ENCODE data around the gene C14orf180.

Gene C14orf180

DNA sequence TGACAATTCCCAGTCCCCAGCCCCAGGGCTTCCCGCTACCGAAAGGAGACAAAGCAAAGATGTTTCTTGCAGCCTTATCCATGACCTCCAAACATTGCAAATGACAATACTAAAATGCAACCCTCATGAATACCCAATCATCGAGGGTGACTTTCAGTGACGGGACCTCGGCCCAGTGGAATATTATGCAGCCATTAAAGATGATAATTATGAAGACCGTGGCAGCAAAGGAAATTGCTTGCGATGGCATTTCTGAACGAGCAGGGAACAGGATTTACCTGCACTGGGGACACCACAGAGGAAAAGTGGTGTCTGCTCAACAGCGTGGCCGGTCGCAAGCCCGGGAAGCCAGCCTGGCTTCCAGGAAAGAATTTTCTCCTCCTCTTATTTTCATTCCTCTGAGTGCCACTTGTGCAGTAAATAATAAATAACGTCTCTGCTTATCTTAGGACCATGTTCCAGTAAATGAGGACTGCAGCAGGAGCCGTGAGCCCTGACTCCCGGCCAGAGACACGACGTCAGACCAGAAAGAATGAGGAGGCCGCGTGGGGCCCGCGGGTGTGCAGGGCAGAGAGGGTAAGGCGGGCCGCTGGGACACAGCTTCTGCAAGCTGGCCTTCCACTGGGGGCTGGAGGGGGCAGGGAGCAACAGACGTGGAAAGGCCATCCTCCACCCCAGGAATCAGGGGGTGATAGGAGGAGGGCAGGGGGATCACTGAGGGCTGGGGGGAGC, 6.6 kb downstream of the C14orf180 start:
- TF ChIP-seq, protein P1, sequence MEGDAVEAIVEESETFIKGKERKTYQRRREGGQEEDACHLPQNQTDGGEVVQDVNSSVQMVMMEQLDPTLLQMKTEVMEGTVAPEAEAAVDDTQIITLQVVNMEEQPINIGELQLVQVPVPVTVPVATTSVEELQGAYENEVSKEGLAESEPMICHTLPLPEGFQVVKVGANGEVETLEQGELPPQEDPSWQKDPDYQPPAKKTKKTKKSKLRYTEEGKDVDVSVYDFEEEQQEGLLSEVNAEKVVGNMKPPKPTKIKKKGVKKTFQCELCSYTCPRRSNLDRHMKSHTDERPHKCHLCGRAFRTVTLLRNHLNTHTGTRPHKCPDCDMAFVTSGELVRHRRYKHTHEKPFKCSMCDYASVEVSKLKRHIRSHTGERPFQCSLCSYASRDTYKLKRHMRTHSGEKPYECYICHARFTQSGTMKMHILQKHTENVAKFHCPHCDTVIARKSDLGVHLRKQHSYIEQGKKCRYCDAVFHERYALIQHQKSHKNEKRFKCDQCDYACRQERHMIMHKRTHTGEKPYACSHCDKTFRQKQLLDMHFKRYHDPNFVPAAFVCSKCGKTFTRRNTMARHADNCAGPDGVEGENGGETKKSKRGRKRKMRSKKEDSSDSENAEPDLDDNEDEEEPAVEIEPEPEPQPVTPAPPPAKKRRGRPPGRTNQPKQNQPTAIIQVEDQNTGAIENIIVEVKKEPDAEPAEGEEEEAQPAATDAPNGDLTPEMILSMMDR (IDR thresholded peaks at IDR 0.05; ENCODE audit: low read depth, low read length), result no peak
- no peak overlapping the region for H3K4me3 ChIP-seq (ENCODE audit: low read depth, low read length)
- H3K27me3 ChIP-seq, result no peaks in the 10 kb centered on the region
- peaks cover 45% of the 10 kb centered on the region for H3K4me1 ChIP-seq
- no peaks in the 10 kb centered on the region for H3K36me3 ChIP-seq
- H3K9me3 ChIP-seq, result no peaks in the 10 kb centered on the region
- DNase-seq, result no peak

DNA sequence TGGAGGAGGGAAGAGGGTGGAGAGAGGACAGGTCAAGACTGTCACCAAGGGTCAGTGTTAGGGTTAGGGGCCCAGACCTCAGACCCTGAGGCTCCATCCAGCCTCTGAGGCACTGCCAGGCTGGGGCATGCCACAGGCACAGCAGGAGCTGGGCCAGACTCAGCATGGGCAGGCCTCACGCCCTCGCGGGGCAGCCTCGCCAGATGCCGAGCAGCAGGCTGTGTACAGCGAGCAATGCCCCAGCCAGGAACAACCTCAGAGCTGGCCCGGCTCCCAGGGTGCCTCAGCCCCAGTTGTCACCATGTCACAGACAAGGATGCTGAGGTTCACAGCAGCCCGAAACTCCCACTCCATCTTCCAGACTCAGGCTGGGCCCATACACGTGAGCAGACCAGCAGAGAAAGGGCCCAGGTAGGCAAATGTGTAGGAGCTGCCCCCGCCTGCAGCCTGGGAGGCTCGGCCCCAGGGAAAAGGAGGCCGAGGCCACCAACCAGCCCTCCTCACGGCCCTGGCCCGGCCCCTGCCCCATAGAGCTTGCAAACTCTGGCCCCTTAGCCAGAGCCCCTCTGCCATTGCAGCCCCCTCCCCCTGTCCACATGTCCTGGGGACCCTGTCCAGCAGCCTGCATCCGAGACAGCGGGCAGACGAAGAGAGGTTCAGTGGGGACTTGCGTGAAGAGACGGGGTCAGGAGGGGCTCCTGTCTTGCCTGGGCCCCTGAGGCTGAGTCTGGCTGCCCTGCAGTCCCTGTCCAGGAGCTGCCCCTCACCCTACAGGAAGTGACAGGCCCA, 7.5 kb downstream of the C14orf180 start:
- peaks cover 36% of the 10 kb centered on the region for H3K4me1 ChIP-seq

DNA sequence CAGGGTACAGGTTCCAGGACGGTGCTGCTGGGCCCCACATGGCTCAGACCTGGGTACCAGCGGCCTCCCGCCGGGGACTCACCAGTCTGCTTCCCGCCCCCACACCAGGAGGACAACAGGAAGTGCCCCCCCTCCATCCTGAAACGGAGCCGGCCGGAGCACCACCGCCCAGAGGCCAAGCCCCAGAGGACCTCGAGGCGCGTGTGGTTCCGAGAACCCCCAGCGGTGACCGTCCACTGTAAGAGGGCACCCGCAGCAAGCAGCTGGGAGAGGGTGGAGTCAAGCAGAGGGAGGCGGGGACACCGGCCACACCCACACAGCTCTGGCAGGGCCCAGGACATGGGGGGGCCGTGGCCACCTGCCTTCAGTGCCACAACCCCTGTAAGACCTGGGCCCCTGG, 8.1 kb downstream of the C14orf180 start:
- Histone ChIP-seq H3K27me3 (no peaks in the 10 kb centered on the region), H3K36me3 (no peaks in the 10 kb centered on the region), H3K4me3 (ENCODE audit: low read depth, low read length) (no peak overlapping the region), H3K4me1 (peaks cover 30% of the 10 kb centered on the region), H3K9me3 (no peaks in the 10 kb centered on the region)
- TF ChIP-seq, protein P1 (IDR thresholded peaks at IDR 0.05; ENCODE audit: low read depth, low read length), result no peak
- no peak for DNase-seq

More for the DNA sequence above, 7.5 kb downstream of the C14orf180 start:
- Histone ChIP-seq H3K36me3 (no peaks in the 10 kb centered on the region), H3K9me3 (no peaks in the 10 kb centered on the region), H3K4me3 (ENCODE audit: low read depth, low read length) (no peak overlapping the region), H3K27me3 (no peaks in the 10 kb centered on the region)
- peak; percentile 59 for DNase-seq
- TF ChIP-seq, protein P1 (IDR thresholded peaks at IDR 0.05; ENCODE audit: low read depth, low read length), result no peak

DNA sequence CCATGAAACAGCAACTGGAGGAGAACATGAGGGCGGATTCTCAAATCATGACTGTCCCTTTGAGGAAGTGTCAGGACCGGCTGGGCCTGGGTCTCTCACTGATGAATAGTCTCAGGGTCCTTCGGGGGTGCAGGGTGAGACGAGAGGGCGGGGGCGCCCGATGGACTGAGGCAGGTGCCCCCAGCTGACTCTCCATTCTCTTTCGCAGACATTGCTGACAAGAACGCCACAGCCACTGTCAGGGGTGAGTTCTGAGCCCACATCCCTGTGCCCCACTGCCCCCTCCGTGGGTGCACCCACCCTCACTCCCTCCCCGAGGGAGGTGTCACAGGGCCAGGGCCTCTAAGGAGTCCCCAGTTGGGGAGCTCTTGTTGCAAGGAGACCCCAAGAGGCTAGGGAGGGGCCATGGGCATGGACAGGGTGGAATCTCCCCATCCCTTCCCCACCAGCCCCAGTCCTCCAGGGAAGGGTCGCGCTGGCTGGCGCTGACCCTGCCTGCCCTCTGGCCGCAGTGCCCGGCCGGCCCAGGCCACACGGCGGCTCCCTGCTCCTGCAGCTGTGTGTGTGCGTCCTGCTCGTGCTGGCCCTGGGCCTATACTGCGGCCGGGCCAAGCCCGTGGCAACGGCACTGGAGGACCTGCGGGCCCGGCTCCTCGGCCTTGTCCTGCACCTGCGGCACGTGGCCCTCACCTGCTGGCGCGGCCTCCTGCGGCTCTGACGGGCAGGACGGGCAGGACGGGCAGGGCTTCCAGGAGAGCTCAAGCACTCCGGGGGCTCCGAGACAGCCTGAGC, 8.7 kb downstream of the C14orf180 start:
- no peak for DNase-seq
- no peaks in the 10 kb centered on the region for H3K9me3 ChIP-seq
- no peaks in the 10 kb centered on the region for H3K36me3 ChIP-seq
- TF ChIP-seq, protein P1 (IDR thresholded peaks at IDR 0.05; ENCODE audit: low read depth, low read length), result no peak
- H3K4me3 ChIP-seq (ENCODE audit: low read depth, low read length), result no peak overlapping the region
- H3K4me1 ChIP-seq, result peaks cover 24% of the 10 kb centered on the region
- H3K27me3 ChIP-seq, result no peaks in the 10 kb centered on the region

DNA sequence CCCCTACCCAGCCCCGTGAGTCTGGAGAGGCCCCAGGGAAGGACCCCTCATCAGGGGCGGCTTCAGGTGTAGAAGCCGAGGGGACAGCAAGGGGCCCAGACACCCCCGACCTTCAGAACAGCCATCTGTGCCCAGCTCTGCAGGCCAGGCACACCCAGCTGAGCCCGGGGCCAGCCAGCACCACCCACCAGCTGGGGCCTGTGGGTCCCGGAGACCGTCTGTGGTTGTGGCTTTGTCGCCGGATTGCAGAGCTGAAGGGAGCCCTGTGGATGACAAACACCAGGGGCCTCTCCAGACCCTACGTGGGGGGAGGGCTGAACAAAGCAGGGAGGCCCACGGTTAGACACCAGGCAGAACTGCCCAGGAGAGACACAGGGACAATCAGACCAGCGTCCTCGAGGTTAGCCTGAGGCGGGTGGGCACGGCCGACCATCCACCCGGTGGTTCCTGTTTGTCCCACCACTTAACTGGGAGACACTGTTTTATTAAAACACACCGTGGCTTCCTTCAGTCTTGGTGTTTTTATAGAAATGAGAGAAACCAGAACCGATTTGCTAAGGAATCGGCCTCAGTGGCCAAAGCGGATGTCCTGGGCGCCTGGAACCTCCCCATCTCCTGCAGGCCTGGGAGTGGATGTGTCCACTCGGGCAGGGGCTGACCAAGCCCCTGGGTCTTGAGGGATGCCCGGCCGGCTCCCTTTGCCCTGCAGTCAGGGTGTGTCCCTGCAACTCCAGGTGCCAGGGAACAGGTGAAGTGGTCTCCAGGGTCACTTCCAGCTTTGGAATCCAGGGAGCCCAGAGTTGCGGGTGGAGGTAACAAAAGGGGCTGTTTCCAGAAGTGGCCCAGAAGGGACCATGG, 10.0 kb downstream of the C14orf180 start:
- H3K4me1 ChIP-seq, result peaks cover 11% of the 10 kb centered on the region
- H3K4me3 ChIP-seq (ENCODE audit: low read depth, low read length), result no peak overlapping the region
- H3K27me3 ChIP-seq, result no peaks in the 10 kb centered on the region
- TF ChIP-seq, protein P1 (IDR thresholded peaks at IDR 0.05; ENCODE audit: low read depth, low read length), result no peak
- DNase-seq, result no peak
- H3K36me3 ChIP-seq, result no peaks in the 10 kb centered on the region
- no peaks in the 10 kb centered on the region for H3K9me3 ChIP-seq

All from BE2C (cell line).